Measurements from ENCODE around the gene MBLAC1.

Gene MBLAC1

DNA sequence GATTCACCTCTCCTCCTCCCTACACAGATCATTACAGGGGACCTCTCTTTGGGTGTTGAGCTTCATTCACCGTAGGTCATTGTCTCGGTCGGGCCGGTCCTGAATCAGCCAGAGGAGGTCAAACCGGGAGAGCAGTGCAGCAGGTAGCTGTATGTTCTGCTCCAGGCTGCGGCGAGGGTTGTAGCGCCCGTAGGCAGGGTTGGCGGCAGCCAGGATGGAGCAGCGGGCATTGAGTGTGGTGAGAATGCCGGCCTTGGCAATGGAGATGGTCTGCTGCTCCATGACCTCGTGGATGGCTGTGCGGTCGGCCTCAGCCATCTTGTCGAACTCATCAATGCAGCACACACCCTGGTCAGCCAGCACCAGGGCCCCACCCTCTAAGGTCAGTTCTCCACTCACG, 31.1 kb upstream of the MBLAC1 start:
- DNase-seq (ENCODE audit: low read depth in 2 of 2), result no peak

DNA sequence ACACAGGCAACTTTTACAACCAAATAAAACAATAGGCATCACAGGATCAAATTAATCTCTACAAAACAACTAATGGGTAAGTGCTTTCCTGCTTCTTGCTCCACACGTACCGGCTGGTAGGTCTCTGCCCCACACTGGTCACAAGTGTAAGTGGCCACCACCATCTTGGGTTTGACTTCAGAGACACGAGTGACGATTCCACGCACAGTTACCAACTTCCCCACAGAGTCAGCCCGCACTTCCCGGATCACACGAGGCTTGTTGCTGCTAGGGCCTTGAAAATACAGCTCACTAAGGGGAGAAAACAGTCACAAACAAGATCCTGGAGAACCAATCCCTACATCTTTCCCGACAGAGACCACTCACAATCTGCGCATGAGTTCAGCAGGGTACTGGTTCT, 27.9 kb upstream of the MBLAC1 start:
- DNase-seq (ENCODE audit: low read depth in 2 of 2), result no peak

DNA sequence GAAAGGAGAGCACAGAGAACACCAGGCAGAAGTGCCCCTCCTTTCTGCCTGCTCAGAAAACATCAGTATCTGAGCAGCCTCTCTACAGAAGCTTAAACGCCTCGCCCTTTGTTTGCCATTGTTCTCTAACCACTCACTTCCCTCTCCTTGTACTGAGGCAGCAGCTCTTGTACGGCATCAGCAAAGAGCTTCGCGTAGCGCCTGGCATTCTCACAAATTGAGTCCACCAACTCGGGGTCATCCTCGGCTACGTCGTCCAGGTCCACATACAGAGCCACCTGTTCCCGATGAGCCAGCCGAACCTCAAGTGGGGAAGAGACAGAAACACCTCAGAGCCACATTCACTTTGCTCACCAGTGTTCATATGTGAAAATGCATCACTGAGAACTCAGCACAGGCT, 27.3 kb upstream of the MBLAC1 start:
- DNase-seq (ENCODE audit: low read depth in 2 of 2), result no peak

DNA sequence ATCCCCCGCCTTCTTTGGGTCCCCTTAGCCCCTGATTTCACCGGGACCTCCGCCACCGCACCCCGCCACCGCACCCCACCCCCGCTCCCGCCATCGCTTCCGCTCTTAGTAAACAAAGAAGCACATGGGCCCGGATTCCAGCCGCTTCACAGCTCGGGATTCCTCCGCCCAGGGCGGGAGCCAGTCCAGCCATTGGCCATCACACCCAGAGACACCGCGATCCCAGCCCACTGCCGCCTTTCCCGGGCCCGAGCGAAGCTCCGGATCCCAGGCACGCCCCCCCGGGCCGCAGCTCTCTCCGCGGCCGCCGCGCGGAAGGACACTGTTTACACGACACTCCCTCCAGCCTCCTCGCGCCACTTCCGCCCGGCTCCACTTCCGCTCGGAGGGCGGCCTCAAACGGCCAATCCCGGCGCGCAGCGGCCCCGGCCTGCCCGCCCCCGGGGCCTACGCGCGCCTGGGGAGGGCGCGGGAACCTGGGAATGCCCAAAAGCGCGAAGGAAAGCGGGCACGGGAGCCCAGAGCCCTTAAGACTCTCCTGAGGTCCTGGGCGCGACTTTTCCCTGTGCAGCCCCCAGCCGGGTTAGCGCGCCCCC, 26.2 kb upstream of the MBLAC1 start:
- peak; percentile 69 to 71 for DNase-seq (ENCODE audit: low read depth in 2 of 2)

DNA sequence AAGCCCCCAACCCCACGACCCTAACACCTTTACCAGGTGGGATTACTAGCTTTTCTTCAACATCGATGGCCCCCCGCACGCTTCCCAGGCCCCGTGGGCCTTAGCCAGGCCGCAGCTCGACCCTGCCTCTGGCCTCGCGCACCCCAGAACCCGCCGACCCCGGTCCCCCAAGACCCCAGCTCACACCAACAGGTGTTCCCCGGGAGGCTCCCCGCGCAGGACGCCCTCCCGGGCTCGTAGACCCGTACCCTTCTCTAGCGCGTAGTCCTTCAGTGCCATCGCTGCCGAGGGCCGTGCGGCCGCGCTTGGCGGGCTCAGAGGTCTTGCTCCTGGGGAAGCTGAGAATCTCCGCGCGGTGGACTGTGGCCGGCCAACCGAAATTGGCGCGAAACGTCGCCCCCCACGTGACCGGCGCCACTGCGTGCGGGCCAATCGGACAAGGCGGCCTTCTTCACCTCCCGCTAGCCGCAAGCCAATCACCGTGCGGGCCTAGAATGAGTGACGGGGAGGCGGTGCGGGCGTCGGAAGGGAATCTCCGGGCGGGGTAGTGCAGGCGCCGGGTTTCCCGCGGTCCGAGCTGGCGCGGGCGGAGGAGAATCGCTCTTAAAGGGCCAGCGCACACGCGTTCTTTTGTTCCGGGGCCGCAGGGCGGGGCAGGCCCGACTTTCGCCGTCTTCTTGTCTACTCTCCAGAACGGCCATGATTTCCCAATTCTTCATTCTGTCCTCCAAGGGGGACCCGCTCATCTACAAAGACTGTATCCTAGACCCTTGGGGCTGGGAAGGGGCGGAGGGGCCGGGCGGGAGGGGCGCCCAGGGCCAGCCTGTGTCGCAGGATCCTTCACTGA, 25.5 kb upstream of the MBLAC1 start, which contains the start of the genes AP4M1 and MCM7:
TSS of gene AP4M1 (plus strand) at position 628 of the 847 bp plus-strand sequence. CDS start at position 700, 72 bp downstream.
TSS of gene MCM7 (minus strand) at position 382 of the 847 bp plus-strand sequence. CDS start at position 279, 103 bp downstream.
- peak; percentile 92 to 94 for DNase-seq (ENCODE audit: low read depth in 2 of 2)

DNA sequence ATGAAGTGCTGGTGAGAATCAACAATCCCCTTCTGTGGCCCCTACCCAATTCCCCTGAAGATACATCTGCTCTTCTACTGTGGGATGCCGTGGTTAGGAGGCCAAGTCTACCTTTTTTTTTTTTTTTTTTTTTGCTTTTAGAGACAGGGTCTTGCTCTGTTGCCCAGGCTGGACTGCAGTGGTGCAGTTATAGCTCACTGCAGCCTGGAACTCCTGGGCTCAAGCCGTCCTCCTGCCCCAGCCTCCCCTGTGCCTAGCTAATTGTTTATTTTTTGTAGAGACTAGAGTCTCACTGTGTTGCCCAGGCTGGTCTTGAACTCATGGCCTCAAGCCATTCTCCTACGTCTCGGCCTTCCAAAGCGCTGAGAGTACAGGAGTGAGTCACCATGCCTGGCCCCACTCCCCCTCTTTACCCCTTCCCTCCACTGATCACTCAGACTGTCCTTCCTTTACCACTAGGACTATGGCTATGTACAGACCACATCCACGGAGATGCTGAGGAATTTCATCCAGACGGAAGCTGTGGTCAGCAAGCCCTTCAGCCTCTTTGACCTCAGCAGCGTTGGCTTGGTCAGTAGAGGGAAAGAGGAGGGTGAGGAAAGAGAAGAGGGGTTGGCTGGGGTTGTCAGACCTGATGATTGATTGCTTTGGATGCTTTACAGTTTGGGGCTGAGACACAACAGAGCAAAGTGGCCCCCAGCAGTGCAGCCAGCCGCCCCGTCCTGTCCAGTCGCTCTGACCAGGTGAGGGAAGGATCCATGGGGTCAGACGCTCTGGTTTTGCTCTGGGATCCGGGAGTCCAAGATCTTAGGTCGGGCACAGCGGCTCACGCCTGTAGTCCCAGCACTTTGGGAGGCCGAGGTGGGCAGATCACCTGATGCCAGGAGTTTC, 23.6 kb upstream of the MBLAC1 start:
- no peak for DNase-seq (ENCODE audit: low read depth in 2 of 2)

DNA sequence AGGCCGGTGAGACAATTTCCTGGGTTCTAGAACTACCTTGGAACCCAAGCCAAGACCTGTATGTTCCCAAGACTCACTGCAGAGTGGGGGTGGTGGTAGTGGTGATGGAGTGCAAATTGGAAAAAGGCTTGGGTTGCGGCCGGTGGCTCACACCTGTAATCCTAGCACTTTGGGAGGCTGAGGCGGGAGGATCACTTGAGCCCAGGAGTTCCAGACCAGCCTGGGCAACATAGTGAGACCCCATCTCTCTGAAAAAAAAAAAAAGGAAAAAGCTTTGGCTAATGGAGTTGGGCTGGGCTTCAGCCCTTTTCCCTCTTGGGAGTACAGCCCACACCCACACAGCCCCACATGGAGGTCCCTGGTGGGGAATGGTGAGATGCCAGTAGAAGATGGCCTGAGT, 21.2 kb upstream of the MBLAC1 start:
- DNase-seq (ENCODE audit: low read depth in 2 of 2), result no peak

DNA sequence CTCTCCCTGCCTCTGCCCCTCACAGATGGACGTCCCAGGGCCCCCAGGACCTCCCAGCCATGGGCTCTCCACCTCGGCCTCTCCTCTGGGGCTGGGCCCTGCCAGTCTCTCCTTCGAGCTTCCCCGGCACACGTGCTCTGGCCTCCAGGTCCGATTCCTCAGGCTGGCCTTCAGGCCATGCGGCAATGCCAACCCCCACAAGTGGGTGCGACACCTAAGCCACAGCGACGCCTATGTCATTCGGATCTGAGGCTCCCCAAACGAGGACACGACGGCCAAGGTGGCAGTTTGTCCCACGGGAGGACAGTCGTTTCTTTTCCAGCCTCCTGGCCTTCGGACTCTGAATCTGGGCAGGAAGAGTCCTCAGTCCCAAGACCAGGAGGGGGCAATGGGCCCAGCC, 20.1 kb upstream of the MBLAC1 start:
- DNase-seq (ENCODE audit: low read depth in 2 of 2), result no peak

DNA sequence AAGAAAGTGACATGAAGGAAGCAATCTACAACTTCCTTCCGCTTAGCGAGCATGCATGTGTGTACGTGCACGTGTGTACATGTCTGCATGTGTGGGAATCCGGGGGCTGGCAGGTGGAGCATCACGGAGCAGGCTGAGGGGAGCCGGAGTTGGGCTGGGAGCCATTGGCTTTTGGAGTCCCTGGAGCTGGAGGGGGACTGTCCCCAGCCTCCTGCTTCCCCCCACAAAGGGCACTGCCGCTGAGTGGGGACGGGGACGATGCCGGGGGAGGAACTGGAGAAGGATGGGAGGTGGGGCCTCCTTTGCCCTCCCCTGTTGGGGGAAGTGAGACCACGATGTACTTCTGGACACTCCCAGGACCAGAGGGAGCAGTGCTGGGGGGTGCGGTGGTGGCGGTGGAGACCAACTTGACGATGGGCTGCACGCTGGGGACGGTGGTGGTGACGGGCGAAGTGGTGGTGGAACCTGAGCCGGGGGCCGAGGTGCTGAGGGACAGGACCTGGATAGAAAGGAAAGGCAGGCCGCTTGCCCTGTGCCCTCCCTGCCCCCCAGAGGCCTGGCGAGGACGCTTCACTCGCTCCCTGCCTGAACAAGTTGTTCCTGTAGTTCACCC, 19.5 kb upstream of the MBLAC1 start:
- no peak for DNase-seq (ENCODE audit: low read depth in 2 of 2)

DNA sequence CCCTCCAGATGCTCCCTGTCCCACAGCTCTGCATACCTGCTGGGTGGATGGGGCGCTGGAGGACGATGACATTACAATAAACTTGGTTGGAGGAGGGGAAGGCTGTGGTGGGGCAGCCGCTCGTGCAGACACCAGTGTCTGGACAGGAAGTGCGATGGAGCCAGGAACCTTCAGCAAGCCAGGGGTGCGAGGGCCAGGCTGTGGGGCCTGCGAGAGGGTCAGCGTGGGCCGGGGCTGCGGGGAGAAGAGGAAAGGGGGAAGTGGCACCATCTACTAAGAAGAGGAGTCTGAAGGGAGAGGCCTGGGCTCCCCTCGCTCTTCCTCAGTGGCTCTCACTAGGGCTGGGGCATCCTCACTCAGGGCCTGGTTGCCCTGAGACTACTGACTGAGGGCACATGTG, 18.9 kb upstream of the MBLAC1 start:
- no peak for DNase-seq (ENCODE audit: low read depth in 2 of 2)

DNA sequence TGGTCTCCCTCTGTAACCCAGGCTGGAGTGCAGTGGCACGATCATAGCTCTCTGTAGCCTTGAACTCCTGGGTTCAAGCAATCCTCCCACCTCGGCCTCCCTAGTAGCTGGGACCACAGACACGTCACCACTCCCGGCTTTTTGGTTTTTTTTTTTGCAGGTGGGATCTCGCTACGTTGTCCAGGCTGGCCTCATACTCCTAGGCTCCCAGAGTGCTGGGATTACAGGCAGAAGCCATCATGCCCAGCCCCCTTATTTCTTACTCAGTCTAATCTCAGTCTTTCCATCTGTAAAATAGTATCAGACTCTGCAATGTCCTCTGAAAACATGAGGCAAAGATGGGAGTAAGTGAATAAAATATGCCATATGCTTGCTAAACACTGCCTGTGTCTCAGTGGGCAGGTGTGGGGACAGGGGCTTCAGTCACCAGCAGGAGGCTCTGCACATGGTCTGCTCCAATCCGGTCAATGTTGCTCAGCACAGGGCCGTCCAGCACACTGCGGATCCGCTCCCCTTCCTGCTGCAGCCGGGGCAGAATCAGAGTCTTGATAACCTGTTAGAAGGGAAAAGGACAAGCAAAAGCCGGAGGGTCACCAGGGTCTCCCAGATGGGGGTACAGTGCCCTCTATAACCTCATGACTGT, 17.1 kb upstream of the MBLAC1 start:
- DNase-seq (ENCODE audit: low read depth in 2 of 2), result no peak

DNA sequence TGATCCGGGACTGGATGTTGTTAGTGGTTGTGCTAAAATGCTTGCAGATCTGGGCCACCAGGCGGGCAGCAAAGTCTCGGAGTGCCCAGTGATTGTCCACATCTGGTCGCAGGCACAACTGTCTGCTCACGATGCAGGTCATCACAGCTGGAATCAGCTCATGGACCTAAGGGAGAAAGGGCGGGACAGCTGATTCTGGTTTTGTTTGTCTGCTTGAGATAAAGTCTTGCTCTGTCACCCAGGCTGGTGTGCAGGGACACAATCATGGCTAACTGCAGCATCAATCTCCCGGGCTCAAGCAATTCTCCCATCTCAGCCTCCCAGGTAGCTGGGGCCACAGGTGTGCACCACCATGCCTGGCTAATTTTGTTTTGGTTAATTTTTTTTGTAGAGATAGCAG, 15.6 kb upstream of the MBLAC1 start:
- no peak for DNase-seq (ENCODE audit: low read depth in 2 of 2)

DNA sequence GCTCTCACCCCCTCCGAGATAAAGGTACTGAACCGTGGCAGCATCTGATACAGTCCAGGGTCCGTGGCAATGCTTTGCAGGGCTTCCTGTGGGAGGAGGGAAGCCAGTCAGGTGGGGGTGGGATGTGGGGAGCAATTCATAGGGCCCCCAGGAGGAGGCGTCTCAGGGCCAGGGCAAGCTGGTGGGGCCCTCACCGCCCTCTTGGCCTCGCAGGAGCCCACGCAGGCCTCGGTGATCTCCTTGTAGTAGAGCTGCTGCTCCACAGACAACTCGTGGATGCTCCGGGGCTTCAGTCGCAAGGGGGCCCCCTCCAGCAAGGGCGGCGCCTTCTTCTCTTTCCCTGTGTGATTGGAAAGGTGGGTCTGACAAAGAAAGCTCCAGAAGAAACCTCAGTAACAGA, 14.9 kb upstream of the MBLAC1 start:
- no peak for DNase-seq (ENCODE audit: low read depth in 2 of 2)

DNA sequence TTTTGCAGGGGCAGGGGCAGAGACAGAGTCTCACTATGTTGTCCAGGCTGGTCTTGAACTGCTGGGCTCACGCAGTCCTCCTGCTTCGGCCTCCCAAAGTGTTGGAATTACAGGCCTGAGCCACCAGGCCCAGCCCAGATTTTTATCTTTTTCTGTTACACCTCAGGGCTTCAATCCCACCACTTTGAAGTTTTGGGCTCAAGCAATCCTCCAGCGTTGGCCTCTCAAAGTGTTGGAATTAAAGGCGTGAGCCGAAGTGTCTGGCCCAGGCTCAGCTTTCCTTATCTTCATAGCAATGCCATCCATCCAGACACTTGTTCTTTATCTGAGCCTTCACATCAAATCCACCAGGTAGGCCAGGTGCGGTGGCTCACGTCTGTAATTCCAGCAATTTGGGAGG, 11.7 kb upstream of the MBLAC1 start:
- DNase-seq (ENCODE audit: low read depth in 2 of 2), result no peak

DNA sequence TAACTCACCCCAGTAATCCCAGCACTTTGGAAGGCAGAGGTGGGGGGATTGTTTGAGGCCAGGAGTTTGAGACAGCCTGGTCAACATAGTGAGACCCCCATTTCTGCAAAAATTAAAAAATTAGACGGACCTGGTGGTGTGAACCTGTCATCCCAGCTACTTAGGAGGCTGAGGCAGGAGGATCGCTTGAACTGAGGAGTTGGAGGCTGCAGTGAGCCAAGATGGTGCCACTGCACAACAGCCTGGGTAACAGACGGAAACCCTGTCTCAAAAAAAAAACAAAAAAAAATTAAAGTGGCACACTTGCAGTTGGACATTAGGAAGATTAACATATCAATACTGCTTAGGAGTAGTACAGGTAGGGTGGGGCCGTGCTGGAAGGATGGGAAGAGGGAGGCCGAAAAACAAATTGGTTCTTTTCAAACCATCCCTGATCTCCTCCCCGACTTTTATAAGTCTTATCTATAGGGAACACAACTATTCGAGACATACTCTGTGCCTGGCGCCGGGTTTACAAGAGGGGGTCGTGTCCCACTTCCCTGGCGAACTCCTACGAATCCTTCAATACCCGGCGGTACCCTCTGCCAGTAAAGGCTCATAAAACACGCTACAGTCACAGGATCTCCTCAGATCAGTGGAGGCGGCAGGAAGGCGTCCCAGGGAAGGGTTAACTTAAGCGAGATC, 8.2 kb upstream of the MBLAC1 start:
- DNase-seq (ENCODE audit: low read depth in 2 of 2), result no peak

DNA sequence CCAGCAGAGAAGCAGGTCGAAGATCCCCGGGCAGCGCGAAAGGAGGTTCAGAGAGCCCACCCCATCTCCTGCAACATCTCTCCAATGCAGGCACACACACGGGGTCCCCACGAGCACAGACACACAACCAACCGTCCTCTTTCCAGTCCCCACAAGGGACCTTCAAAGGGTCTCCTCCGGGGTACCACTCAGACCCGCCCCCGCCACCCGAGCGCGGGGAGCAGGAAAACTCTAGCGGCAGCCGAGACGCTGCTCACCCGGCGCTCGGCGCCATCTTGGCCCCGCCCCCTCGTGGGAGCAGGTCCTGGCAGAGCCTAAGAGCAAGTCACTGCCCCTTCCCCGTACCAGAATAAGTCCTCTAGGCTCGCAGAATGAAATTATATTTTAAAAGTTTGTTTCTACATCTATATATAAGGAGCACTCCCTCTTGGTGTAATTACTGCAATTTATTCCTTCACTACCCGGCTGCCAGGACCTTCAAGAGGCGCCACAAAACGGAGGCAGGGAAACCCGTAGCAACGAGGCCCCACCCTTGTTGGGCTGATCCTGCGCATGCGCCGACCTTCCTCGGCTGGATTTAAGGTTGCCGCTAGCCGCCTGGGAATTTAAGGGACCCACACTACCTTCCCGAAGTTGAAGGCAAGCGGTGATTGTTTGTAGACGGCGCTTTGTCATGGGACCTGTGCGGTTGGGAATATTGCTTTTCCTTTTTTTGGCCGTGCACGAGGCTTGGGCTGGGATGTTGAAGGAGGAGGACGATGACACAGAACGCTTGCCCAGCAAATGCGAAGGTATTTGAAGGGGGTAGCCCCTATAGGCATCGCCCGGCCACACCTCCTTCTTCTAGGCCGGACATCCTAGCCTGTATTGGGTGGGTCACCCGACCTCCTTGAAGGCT, 7.4 kb upstream of the MBLAC1 start, which contains the start of the genes CNPY4 and TAF6:
TSS of gene CNPY4 (plus strand) at position 563 of the 898 bp plus-strand sequence. CDS start at position 674, 111 bp downstream.
TSS of gene TAF6 (minus strand) at position 287 of the 898 bp plus-strand sequence. CDS start 5,149 bp downstream, outside the sequence.
- DNase-seq (ENCODE audit: low read depth in 2 of 2), result peak; percentile 91 to 92

DNA sequence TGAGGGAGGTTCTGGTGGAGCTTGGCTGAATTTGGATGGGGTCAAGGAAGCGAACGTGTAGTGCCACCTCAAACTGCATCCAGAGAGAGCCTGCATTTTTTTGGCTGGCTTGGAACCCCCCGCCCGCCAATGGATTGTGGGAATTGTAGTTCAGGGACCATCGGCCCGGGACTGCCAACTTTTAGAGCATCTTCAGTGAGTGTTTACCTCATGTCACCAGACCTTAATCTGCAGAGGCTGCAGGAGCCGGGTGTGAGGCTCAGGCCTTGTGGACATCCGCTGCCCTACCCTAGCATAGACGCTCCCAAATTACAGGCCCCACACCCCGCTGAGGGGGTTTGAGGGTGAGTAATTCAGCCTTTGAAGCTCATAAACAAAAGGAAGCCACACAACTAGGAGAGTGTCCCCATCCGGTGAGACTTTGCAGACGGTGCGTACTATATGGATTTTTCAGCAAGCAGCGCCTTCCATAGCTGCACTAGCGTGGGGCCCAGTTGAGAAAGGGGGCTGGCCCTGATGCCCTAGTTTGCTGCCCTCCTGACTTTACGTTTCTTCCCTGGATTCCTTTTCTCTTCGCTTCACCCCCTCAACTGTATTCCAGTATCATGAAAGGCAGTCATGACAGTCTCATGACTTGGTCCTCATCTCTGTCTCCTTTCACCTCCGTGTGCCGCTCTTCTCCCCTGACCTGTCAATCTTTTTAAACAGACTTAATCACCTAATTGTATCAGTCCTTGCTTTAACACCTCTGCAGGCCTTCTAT, 6.6 kb upstream of the MBLAC1 start:
- DNase-seq (ENCODE audit: low read depth in 2 of 2), result peak in 1 of 2 donors; percentile 38

DNA sequence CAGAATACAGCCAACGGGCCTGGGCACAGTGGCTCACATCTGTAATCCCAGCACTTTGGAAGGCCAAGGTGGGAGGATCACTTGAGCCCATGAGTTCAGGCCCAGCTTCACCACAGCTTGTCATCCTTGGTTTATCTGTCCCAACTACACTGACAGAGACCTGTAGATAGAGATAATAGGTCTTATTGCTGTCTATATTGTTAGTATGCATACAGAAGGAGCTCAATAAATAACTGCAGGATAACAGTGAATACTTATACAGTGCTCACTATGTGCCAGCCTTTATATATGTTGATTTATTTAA, 6.1 kb upstream of the MBLAC1 start:
- DNase-seq (ENCODE audit: low read depth in 2 of 2), result no peak

DNA sequence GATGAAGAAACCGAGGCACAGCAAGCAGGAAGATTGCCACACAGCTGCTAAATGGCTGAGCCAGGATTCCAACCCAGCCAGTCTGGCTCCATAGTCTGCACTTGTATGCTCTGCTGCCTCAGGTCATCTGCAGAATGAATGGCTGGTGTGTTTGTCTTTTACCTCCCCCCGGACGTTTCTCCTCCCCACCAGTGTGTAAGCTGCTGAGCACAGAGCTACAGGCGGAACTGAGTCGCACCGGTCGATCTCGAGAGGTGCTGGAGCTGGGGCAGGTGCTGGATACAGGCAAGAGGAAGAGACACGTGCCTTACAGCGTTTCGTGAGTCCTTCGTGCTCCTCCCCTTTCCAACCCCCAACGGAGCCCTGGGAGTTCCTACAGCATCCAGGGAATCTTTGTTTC, 4.7 kb upstream of the MBLAC1 start:
- no peak for DNase-seq (ENCODE audit: low read depth in 2 of 2)

All from activated CD8-positive, alpha-beta memory T cell treated with anti-CD3 and anti-CD28 coated beads for 4 hours (primary cell).